CD4-positive, alpha-beta T cell treated with Interferon alpha-2 for 1 hour (primary cell): ENCODE results near the gene LMLN.
"Not testable (repeated sequence)": the region's sequence is repeated elsewhere in the genome, so short reads cannot be mapped to it uniquely, and the experiment has no call there.

Experiments used
- DNase-seq, 2 donors: peaks; one replicate each; pipeline ENCODE4 v3.0.0-alpha.2; 2020 to 2022

LMLN gene

DNA sequence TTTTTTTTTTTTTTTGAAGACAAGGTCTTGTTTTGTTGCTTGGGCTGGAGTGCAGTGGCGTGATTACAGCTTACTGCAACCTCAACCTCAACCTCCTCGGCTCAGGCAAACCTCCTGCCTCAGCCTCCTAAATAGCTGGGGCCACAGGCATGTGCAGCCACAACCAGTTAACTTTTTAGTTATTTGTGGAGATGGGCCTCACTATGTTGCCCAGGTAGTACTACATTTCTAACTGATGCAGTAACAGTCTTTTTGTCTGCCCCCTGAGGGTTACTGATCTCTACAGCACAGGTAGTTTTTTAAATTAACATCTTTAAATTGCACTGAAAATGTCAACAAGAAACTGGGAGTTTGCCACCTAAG, 3.4 kb upstream of the LMLN start:
- no peak for DNase-seq

DNA sequence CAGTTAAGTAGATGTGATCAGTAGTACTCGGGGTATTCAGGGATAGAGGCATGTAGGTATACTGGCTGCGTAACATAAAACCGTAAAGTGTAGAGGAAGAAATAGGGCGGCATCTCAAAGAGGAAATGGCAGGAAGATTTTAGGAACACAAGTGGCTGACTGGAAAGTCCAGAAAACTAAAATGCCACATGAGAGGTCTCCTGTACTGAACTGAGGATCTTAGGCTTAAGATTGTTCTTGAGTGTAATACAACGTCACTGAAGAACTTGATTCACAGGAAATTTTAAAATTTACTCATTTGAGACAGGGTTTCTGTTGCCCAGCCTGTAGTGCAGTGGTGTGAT, 2.3 kb upstream of the LMLN start:
- DNase-seq, result no peak

DNA sequence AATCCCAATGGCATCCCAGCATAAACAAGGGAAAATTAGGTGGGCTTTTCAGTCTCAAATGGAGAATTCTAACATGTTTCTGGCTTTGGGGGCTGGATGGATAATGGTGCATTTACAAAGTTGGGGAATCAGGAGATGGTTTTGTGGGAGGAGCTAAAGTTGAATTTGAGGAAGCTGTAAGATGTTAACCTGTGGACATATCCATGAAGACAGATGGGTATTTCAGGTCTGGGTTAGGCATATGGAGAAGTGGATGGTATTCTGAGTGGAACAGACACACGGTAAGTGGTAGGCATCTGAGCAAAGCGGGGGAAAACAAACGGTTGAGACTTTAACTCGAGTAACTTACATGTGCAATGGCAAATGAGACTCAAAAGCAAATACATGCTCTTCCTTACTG, 1.7 kb upstream of the LMLN start:
- no peak for DNase-seq

DNA sequence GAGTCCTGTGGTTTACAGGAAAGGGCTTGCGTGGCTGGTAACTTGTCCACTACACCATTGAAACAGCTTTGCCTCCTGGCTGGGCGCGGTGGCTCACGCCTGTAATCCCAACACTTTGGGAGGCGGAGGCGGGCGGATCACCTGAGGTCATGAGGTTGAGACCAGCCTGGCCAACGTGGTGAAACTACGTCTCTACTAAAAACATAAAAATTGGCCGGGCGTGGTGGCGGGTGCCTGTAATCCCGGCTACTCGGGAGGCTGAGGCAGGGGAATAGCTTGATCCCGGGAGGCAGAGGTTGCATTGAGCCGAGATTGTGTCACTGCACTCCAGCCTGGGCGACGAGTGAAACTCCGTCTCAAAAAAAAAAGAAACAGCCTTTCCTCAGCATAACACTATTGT, 1.2 kb upstream of the LMLN start:
- not testable (repeated sequence) for DNase-seq

DNA sequence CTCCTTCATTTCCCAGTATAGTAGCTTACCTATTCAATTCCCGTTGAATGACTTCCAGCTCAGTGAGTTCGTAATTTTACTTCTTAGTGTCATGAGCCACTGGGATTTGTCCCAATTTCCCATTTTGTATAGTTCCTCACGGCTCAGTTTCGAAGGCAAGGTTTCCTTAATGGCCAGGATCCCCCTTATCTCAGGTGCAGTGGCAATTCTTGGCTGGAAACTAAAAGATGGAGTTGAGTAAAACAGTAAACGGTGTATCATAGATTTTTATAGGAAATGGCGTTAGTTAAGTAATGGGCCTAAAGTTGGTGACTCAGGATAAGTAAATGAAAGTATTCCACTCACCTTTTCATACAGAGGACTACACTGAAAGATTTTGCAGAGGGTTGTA, 522 bp upstream of the LMLN start:
- DNase-seq, result no peak

DNA sequence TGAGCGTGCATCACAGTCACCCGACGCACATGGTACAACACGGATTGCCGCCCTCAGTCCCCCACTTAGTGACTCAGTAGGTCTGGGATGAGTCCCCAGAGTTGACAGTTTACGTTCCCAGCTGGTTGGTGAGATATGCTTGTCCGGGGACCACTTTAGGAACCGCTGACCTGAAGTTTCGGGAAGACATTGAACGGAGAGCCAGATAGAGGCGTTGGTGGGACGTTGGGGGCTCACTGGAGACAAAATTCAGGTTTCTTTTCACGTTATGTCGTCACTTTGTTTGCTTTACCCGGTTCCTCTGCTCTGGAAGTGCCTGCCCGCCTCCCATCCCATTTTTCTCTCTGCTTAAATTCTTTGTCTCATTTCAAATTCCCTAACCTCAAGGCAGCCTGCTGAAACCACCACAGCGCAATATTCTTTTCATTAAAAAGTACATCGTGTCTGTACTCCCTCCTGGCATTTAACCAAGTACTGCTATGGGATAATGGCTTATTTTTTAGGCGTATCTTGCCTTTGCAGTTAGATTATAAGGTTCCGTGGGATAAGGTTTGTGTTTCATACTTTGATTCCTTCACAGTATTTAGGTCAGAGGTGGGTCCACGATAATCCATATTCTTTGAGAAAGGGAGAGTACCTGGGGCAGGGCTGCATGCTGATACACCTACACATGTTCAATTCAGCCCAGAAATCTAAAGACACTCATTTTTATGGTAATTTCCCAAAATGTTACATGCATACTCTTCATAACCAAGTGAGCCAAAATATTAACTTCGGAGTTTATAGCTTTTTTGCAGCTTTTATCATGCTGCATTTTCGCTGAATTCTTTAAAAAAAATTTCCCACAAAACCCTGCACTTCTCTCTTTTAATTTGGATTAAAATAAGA, 921 bp downstream of the LMLN start:
- no peak for DNase-seq

DNA sequence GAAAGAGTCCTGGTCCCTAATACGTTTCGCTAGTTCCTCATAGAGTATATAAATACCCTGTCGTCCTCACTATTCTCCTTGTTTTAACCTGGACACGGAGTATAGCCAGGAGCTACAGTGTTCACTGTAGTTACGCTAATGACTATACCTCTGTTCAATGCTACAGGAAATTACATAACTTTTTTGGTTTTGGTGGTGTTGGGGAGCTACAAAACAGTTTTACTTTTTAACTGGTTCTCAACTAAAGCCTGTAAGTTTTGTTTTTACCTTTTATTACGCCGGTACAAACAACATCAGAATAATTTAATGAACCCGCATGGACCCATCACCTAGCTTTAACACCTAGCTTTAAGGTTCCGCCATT, 1.5 kb downstream of the LMLN start:
- peak in 1 of 2 donors; percentile 26 for DNase-seq

DNA sequence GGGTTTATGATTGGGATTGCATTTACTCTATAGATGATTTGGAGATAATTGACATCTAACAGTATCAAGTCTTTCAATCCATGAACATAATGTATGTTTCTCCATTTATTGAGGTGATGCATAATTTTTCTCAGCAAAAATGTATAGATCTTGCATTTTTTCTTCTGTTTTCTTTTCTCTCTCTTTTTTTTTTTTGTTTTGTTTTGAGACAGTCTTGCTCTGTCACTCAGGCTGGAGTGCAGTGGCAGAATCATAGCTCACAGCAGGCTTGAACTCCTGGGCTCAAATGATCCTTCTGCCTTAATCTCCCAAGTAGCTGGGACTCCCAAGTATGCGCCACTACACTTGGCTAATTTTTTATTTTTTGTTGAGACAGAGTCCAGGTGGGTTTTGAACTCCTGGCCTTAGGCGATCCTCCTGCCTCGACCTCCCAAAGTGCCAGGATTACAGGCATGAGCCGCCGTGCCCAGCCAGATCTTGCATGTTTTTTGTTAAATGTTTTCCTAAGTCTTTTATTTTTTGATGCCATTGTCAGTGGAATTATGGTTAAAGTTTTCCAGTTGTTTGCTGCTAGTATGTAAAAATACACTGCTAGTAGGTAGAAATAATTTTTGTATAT, 3.1 kb downstream of the LMLN start:
- no peak for DNase-seq

DNA sequence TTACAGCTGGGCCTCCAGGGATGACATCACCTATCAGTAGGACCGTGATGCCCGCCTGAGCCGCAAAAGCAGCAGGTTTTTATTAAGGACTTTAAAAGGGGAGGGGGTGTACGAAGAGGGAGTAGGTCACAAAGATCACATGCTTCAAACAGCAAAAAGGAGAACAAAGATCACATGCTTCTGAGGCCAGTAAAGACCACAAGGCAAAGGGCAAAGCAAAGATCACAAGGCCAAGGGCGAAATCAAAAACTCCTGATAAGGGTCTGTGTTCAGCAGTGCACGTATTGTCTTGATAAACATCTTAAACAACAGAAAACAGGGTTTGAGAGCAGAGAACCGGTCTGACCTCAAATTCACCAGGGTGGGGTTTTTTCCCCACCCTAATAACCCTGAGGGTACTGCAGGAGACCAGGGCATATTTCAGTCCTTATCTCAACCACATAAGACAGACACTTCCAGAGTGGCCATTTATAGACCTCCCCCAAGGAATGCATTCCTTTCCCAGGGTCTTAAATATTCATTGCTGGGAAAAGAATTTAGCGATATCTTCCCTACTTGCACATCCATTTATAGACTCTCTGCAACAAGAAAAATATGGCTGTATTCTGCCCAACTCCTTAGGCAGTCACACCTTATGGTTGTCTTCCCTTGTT, 7.4 kb downstream of the LMLN start:
- DNase-seq, result not testable (repeated sequence)

DNA sequence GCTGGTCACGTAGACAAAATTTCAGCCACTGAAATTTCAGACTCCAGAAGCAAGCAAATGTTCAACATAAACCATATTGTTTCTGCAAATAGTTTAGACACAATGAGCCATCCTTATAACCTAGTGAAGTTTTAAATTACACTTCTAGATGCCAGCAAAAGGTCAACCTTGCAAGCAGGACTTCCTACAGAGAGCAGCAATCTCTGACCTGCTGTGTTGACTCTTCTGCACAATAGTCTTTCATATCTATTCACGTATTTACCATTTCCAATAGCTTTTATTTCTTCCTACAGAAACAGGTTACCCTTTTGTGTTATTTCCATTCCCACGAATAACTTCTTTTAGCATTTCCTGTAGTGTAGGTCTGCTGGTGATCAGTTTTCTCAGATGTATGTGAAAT, 10.6 kb downstream of the LMLN start:
- no peak for DNase-seq

DNA sequence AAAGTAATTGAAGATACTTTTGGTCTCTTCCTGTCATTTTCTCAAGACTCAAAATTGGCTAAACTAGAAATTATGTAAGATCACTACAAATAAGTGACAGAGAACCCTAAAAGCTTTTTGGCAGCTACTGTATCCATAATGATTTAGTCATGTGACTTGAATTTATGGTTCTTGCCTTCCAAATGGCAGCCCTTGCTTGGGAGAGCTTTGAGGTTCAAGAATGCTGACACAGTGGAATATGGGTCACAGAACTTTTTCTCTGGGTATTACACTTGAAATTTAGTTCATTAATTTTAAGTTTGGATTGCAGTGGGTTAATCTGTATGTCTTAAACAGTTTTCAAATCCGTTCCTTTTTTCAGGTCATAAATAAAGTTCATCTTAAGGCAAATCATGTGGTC, 14.0 kb downstream of the LMLN start:
- no peak for DNase-seq

DNA sequence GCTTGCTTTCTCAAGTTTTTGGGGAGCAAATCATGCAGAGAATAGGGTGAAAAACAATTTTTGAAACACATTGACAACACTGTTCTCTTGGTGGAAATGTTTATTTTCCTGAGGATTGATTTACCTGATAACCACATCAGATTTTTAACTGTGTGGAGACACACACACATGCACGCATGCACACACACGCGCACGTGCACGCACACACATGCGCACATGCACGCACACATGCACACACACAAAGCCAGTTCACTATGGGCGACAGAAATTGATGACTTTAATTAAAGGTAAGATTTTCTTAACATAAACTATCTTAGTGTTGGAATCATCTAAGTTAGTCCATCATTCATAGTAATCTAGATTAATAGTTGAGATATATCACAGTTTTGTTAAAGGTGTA, 15.3 kb downstream of the LMLN start:
- no peak for DNase-seq

DNA sequence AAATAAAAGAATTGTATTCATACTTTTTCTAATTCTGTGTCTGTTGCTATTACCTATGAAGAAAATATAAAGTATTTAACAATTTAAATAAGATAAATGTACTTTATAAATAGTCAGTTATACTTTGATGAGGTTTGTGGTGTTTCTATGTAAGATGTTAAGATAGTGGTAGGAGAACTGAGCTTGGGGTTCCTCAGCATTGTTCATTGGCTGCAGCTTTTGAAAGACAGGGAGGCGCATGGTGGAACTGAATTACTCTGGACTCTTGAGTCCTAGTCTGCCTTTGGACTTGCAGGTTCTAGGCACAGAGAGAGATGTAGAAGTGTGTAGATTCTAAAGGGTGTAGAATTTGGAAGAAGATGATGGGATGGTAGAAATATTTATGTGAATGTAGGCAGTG, 23.1 kb downstream of the LMLN start:
- DNase-seq, result no peak

DNA sequence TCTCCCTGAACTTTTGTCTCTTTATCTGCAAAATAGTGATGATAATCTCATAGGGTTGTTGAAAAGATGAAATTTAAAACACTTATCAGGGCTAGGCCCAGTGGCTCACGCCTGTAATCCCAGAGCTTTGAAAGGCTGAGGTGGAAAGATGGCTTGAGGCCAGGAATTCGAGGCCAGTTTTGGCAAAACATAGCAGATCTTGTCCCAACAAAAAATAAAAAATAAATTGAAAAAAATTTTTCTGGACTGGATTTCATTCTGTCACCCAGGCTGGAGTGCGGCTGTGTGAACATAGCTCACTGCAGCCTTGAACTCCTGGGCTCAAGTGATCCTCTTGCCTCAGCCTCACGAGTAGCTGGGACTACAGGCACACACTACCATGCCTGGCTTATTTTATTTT, 29.6 kb downstream of the LMLN start:
- DNase-seq, result no peak

DNA sequence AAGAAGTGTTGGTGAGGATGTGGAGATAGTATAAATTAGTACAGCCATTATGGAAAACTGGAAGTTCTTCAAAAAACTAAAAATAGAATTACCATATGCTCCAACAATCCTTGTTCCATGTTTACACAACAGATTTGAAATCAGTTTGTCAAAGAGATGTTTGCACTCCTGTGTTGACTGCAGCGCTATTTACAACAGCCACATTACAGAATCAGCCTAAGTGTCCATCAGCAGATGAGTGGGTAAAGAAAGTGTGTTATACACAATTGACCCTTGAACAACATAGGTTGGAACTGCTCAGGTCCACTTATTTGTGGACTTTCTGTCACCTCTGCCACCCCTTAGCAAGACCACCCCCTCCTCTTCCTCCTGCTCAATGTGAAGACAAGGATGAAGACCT, 34.7 kb downstream of the LMLN start:
- DNase-seq, result no peak

DNA sequence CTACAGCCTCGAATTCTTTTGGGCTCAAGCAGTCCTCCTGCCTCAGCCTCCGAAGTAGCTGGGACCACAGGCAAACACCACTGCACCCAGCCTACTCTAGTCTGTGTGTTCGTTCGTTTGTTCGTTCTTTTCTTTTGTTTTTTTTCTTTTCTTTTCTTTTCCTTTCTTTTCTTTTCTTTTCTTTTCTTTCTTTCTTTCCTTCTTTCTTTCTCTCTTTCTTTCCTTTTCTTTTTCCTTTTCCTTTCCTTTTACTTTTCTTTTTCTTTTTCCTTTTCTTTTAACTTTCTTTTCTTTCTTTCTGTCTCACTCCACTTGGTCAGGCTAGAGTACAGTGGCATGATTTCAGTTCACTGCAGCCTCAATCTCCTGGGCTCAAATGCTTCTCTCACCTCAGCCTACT, 36.8 kb downstream of the LMLN start:
- no peak for DNase-seq

DNA sequence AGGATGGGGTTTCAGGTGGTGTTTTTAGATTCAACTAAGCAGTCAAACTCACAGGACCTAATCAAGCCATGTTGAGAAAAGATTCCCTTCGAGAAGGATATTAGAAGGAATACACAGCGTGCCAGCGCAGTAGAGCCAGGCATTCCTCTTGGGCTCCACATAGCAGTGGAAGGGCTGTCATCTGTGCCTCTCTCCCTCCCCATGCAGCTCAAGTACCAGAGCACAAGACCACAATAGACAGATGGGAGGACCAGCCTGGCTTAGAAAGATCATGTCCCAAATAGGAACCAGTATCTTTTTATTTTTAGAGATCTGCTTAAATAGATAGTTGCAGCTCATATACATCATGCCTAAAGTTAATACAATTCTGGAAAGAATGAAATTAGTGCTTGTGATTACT, 37.9 kb downstream of the LMLN start:
- no peak for DNase-seq

DNA sequence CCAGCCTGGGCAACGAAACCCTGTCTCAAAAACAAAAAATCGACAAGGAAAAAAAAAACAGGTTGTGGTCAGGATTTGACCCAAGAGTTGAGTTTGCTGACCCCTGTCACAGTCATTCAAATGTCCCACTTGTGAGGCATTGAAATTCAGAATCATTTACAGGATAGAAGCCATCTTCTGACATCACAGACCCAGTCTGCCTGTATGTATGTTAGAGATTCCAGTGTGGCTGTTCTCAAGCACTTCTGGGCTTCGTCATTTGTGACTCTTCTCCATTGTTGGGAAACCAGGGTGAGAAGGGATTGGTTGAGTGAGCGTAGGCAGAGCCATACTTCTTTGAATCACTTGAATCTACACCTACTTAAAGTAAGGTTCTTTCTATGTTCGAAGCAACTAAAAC, 57.1 kb downstream of the LMLN start:
- DNase-seq, result no peak

DNA sequence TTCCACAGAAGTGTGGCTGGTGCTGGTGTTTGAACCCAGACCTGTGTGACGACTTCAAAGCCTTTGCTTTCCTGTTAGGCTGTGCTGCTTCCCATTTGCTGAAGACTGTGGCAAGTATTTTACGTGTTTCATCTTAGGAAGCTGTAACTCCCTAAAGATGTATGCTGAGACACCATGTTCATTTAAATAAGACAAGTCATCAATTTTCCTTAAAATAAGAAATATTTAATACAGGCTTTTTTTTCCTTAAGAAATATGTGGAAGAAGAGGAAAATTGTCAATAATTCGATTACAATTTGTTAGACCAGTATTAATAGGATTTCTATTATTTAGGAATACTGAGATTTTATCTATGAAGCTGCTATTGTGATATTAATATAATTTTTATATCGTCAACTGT, 58.4 kb downstream of the LMLN start:
- DNase-seq, result no peak

DNA sequence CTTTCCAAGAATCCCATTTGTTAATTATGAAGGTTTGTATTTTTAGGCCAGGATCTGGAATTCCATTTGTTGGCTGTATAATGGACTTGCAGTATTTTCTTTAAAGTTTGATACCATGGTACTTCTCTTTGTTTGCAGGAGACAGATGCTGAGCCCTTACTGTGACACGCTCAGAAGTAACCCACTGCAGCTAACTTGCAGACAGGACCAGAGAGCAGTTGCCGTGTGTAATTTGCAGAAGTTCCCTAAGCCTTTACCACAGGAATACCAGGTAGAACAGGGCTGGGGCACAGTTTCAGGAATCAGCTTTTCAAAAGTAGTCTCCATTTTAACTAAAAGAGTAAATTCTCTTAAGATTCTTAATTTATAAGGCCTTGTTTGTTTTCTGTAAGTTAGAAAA, 59.1 kb downstream of the LMLN start:
- DNase-seq, result no peak

DNA sequence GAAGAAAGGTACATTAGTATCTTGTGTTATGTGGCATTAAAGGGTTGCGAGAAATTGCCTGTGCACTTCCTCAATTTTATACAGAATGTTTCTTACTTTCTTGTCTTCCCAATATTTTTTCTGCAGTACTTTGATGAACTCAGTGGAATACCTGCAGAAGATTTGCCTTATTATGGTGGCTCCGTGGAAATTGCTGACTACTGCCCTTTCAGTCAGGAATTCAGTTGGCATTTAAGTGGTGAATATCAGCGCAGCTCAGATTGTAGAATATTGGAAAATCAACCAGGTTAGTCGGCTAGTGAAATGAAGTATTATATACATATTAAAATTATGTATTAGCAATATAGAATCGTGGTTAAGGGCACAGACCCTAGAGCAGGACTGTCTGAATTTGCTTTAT, 61.3 kb downstream of the LMLN start:
- DNase-seq, result no peak

DNA sequence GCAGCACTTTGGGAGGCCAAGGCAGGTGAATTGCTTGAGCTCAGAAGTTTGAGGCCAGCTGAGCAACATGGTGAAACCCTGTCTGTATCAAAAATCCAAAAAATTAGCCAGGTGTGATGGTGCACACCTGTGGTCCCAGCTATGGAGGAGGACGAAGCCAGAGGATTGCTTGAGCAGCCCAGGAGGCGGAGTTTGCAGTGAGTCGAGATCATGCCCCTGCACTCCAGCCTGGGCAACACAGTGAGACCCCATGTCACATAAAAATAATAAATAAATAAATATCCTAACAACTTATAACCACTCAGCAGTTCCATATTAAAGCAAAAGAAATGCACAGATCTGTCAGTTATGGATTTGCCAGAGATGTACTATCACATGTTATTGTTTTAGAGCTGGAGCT, 62.6 kb downstream of the LMLN start:
- no peak for DNase-seq

DNA sequence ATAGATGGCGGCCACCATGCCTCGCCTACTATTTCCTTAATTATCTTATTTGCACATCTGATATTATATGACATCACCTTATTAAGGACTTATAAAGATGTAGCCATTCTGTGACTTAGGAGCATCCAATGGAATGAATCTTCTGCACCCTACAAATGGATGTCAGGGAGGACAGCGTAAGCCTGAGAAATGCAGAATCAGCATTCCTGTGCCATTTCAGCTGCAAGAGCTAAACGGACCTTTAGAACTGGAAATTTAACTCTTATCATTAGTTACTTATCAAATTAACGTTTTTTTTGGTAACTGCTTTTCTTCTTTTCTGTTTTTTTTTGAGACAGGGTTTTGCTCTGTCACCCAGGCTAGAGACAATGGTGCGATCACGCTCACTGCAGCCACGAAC, 65.6 kb downstream of the LMLN start:
- DNase-seq, result no peak

DNA sequence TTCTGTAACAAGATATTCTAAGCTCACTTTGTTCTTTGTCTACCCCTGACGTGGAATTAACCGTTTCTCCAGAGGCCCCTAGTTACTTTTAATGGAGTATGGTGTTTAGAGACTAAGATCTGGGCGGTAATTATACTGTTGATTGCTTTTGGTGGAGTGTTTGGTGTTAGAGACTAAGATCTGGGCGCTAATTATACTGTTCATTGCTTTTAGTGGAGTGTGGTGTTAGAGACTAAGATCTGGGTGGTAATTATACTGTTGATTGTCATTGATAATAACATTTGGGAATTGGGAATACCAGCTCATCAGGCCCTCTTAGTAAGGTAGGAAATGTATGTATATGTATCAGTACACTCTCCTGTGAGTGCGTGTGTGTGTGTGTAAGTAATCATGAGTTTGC, 66.6 kb downstream of the LMLN start:
- no peak for DNase-seq
